NOMO-1 treated with DMSO at 0.1 percent for 48 hours (cell line): ENCODE measurements around the gene UQCRQ.

Source experiments
- DNase-seq: peaks from one replicate; lab custom pipeline; 2025; ENCODE audit not compliant: unreplicated experiment; lab: John Stamatoyannopoulos, UW

Gene UQCRQ

GRCh38 chr5:132867046-132867451 lies 607 bp downstream of the UQCRQ start:
- no peak for DNase-seq

- DNase-seq: no peak
Measured at GRCh38 chr5:132868754-132869153, 2.3 kb downstream of the UQCRQ start.

GRCh38 chr5:132870801-132871200 lies 4.4 kb downstream of the UQCRQ start:
- DNase-seq: no peak

GRCh38 chr5:132871459-132872284 lies 5.2 kb downstream of the UQCRQ start:
- DNase-seq: no peak

- DNase-seq: no peak
Measured at GRCh38 chr5:132872788-132873118, 6.3 kb downstream of the UQCRQ start.

- no peak for DNase-seq
Measured at GRCh38 chr5:132873119-132873929, 6.9 kb downstream of the UQCRQ start, which contains the start of gene LEAP2. Gene LEAP2 (plus strand): TSS chr5:132873668. CDS start chr5:132873695, 27 bp downstream.

GRCh38 chr5:132873930-132874271 lies 7.5 kb downstream of the UQCRQ start:
- DNase-seq: no peak

- DNase-seq: no peak
Measured at GRCh38 chr5:132876020-132876759, 9.7 kb downstream of the UQCRQ start.

GRCh38 chr5:132877466-132877865 lies 11.0 kb downstream of the UQCRQ start:
- no peak for DNase-seq

- no peak for DNase-seq
Measured at GRCh38 chr5:132877938-132878337, 11.5 kb downstream of the UQCRQ start.

GRCh38 chr5:132883261-132883834 lies 16.9 kb downstream of the UQCRQ start:
- DNase-seq: peak; percentile 74

- DNase-seq: no peak
Measured at GRCh38 chr5:132884548-132884947, 18.1 kb downstream of the UQCRQ start.

GRCh38 chr5:132886064-132886823 lies 19.8 kb downstream of the UQCRQ start:
- DNase-seq: no peak

GRCh38 chr5:132887283-132887682 lies 20.8 kb downstream of the UQCRQ start:
- DNase-seq: no peak

GRCh38 chr5:132889501-132889900 lies 23.1 kb downstream of the UQCRQ start:
- no peak for DNase-seq

GRCh38 chr5:132890817-132891216 lies 24.4 kb downstream of the UQCRQ start:
- DNase-seq: no peak

- no peak for DNase-seq
Measured at GRCh38 chr5:132895719-132896305, 29.4 kb downstream of the UQCRQ start.

GRCh38 chr5:132896685-132897084 lies 30.2 kb downstream of the UQCRQ start:
- no peak for DNase-seq

GRCh38 chr5:132898094-132898493 lies 31.7 kb downstream of the UQCRQ start:
- DNase-seq: no peak

GRCh38 chr5:132901036-132901435 lies 34.6 kb downstream of the UQCRQ start:
- DNase-seq: no peak
